Measurements from ENCODE around the gene DDTL. TPM values are rescaled to one million over a fixed set of nuclear protein-coding genes. Genes with fewer than 3 reads are reported as not detected.
"Not testable (repeated sequence)": the region's sequence is repeated elsewhere in the genome, so short reads cannot be mapped to it uniquely, and the experiment has no call there.

The DDTL gene
- total and polyA plus RNA-seq, 2 experiments from 2014 or later: 3.5 to 13.8 TPM

- H3K27me3 ChIP-seq: no peaks in the 10 kb centered on the region
- no peak overlapping the region for H3K27ac ChIP-seq
- TF ChIP-seq CTCF (IDR thresholded peaks at IDR 0.05; ENCODE audit: low read depth, low read length): no peak
- H3K9me3 ChIP-seq (ENCODE audit: low read depth): no peaks in the 10 kb centered on the region
- no peaks in the 10 kb centered on the region for H3K4me1 ChIP-seq (ENCODE audit: low read depth)
- H3K4me3 ChIP-seq: no peak overlapping the region
- H3K36me3 ChIP-seq: no peaks in the 10 kb centered on the region
- no peak for DNase-seq (ENCODE audit: low read depth in 1 of 2, low spot score in 1 of 2)
Observed at GRCh38 chr22:23997092-23997491, 30.4 kb downstream of the DDTL start.

- DNase-seq (ENCODE audit: low read depth in 1 of 2, low spot score in 1 of 2); H3K27ac ChIP-seq; H3K4me3 ChIP-seq: not testable (repeated sequence)
Observed at GRCh38 chr22:23999779-24000178, 33.1 kb downstream of the DDTL start.

GRCh38 chr22:24001314-24001713 is 34.6 kb downstream of the DDTL start:
- Histone ChIP-seq H3K36me3 (no peaks in the 10 kb centered on the region), H3K4me1 (ENCODE audit: low read depth) (no peaks in the 10 kb centered on the region), H3K9me3 (ENCODE audit: low read depth) (no peaks in the 10 kb centered on the region), H3K27me3 (no peaks in the 10 kb centered on the region), H3K4me3 (no peak overlapping the region), H3K27ac (no peak overlapping the region)
- TF ChIP-seq CTCF (IDR thresholded peaks at IDR 0.05; ENCODE audit: low read depth, low read length): no peak
- DNase-seq (ENCODE audit: low read depth in 1 of 2, low spot score in 1 of 2): no peak

More at GRCh38 chr22:23999779-24000178, 33.1 kb downstream of the DDTL start:
- H3K9me3 ChIP-seq (ENCODE audit: low read depth); H3K4me1 ChIP-seq (ENCODE audit: low read depth); H3K27me3 ChIP-seq; H3K36me3 ChIP-seq: not testable (repeated sequence)

- H3K27me3 ChIP-seq: no peaks in the 10 kb centered on the region
- no peak for DNase-seq (ENCODE audit: low read depth in 1 of 2, low spot score in 1 of 2)
- H3K4me1 ChIP-seq (ENCODE audit: low read depth): no peaks in the 10 kb centered on the region
- TF ChIP-seq CTCF (IDR thresholded peaks at IDR 0.05; ENCODE audit: low read depth, low read length): no peak
- H3K27ac ChIP-seq: no peak overlapping the region
- H3K36me3 ChIP-seq: no peaks in the 10 kb centered on the region
- H3K4me3 ChIP-seq: no peak overlapping the region
- H3K9me3 ChIP-seq (ENCODE audit: low read depth): no peaks in the 10 kb centered on the region
Observed at GRCh38 chr22:24002272-24002671, 35.6 kb downstream of the DDTL start.

- no peak for DNase-seq (ENCODE audit: low read depth in 1 of 2, low spot score in 1 of 2)
- Histone ChIP-seq H3K4me1 (ENCODE audit: low read depth) (no peaks in the 10 kb centered on the region), H3K9me3 (ENCODE audit: low read depth) (no peaks in the 10 kb centered on the region), H3K4me3 (no peak overlapping the region), H3K27me3 (no peaks in the 10 kb centered on the region), H3K27ac (no peak overlapping the region), H3K36me3 (no peaks in the 10 kb centered on the region)
- TF ChIP-seq CTCF (IDR thresholded peaks at IDR 0.05; ENCODE audit: low read depth, low read length): no peak
Observed at GRCh38 chr22:24002851-24003250, 36.2 kb downstream of the DDTL start.

- H3K4me3 ChIP-seq: no peak overlapping the region
- H3K27me3 ChIP-seq: no peaks in the 10 kb centered on the region
- no peak for TF ChIP-seq CTCF (IDR thresholded peaks at IDR 0.05; ENCODE audit: low read depth, low read length)
- H3K4me1 ChIP-seq (ENCODE audit: low read depth): no peaks in the 10 kb centered on the region
- DNase-seq (ENCODE audit: low read depth in 1 of 2, low spot score in 1 of 2): no peak
- H3K9me3 ChIP-seq (ENCODE audit: low read depth): no peaks in the 10 kb centered on the region
- no peaks in the 10 kb centered on the region for H3K36me3 ChIP-seq
- no peak overlapping the region for H3K27ac ChIP-seq
Observed at GRCh38 chr22:24003887-24004286, 37.2 kb downstream of the DDTL start.

Measured in cardiac muscle cell (in vitro differentiated cells and primary cell).